ENCODE measurements around the gene CCDC188. TPM values are rescaled to one million over a fixed set of nuclear protein-coding genes. Genes with fewer than 3 reads are reported as not detected.

The CCDC188 gene
- total and polyA plus RNA-seq, 2 of the 8 experiments (the other 6 are each of a cell fraction or from before 2014, with no cell fraction given) = not detected

DNA sequence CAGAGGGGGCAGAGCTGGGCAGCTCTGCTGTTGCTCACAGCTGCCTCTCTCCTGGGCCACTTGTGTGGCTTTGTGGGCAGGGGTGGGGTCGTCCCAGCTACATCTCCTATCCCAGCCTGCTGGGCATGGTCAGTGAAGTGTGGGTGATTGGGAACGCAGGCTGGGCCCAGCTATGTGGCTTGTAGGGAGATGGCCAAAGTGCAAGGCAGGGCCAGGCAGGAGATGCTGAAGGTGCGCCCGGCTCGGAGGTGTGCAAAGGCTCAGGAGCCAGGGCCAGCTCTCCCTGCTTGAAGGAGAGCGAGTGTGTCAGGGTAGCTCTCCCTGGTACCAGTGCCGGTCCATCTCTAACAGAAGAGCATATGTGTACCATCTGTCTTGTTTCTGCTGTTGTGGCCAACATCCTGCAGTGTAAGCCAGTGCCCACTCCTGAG lies 43.4 kb downstream of the CCDC188 start:
- Histone ChIP-seq H3K36me3 (ENCODE audit: control insufficient read depth in 2 of 4, insufficient read depth in 4 of 4, low read length in 3 of 4) (peaks cover 56 to 73% (median 60%) of the 10 kb centered on the region in 4 experiments), H3K18ac (ENCODE audit: extremely low read depth, low read length) (no peak overlapping the region), H3K23ac (ENCODE audit: insufficient read length) (no peak overlapping the region), H3K79me2 (ENCODE audit: control insufficient read depth in 1 of 2, insufficient read depth in 2 of 2, low read length in 2 of 2) (peaks cover 0 to 9% of the 10 kb centered on the region in 2 experiments; a peak in 2 of 4 replicates), H2AK5ac (ENCODE audit: low read depth, low read length) (no peak overlapping the region), H2AFZ (ENCODE audit: low read length) (no peak overlapping the region), H3K4me3 (ENCODE audit: extremely low read depth in 1 of 4, insufficient read depth in 2 of 4, low read depth in 3 of 4, low read length in 4 of 4) (no peak overlapping the region), H4K20me1 (replicated peaks in 1 of 2; ENCODE audit: control insufficient read depth in 1 of 2, insufficient read depth in 2 of 2, low read length in 2 of 2) (peaks cover 17 to 50% of the 10 kb centered on the region in 2 experiments), H4K5ac (ENCODE audit: insufficient read length, low read depth, low read length) (no peak overlapping the region), H3K27ac (ENCODE audit: low read depth, low read length) (no peak overlapping the region), H3K4me2 (ENCODE audit: insufficient read depth in 1 of 2, low read depth in 2 of 2, low read length in 2 of 2) (no peak overlapping the region), H3K23me2 (ENCODE audit: low read depth, low read length) (no peaks in the 10 kb centered on the region), H3K14ac (ENCODE audit: insufficient read length) (no peak overlapping the region), H3K9me3 (ENCODE audit: insufficient read depth in 2 of 2, low read depth in 1 of 2, low read length in 1 of 2) (no peaks in the 10 kb centered on the region), H2BK12ac (ENCODE audit: low read depth, low read length) (no peak overlapping the region), H2BK120ac (replicated peaks; ENCODE audit: low read depth, low read length) (no peak overlapping the region), H2BK5ac (ENCODE audit: low read depth, low read length) (no peak overlapping the region), H3K56ac (replicated peaks; ENCODE audit: insufficient read length, low read depth, low read length) (no peak overlapping the region), H3K4me1 (replicated peaks in 1 of 4; ENCODE audit: control insufficient read depth in 3 of 4, insufficient read depth in 4 of 4, low read length in 3 of 4) (no peaks in the 10 kb centered on the region), H2BK15ac (ENCODE audit: low read length) (no peak overlapping the region), H3K9ac (replicated peaks in 1 of 4; ENCODE audit: extremely low read depth in 1 of 4, low read depth in 3 of 4, low read length in 3 of 4) (no peak overlapping the region), H2BK20ac (ENCODE audit: low read length) (no peak overlapping the region), H4K91ac (replicated peaks; ENCODE audit: insufficient read length, low read length) (no peak overlapping the region), H4K8ac (ENCODE audit: extremely low read depth, insufficient read depth, low read length) (no peak overlapping the region), H3K27me3 (replicated peaks in 1 of 4; ENCODE audit: control insufficient read depth in 3 of 4, extremely low read depth in 1 of 4, insufficient read depth in 3 of 4, low read length in 3 of 4) (no peaks in the 10 kb centered on the region), H3K79me1 (ENCODE audit: low read depth, low read length) (peaks cover 9% of the 10 kb centered on the region), H3K4ac (replicated peaks; ENCODE audit: insufficient read length, low read depth, low read length) (no peak overlapping the region)
- DNase-seq (ENCODE audit: low read depth in 1 of 2, low spot score in 2 of 2) (no peak), FAIRE-seq (no peak)
- 95% methylated on average over 7 of the region's 7 CpGs; no CpG with 5 or more reads in 1 of the 2 experiments for WGBS, 2 experiments (ENCODE audit: extremely low coverage in 1 of 2, insufficient coverage in 1 of 2, insufficient read length in 1 of 2, insufficient replicate concordance in 2 of 2, low coverage in 1 of 2, low lambda C conversion rate in 2 of 2, missing lambda C conversion rate in 1 of 2)
- POLR2A ChIA-PET (ENCODE audit: partially characterized antibody) = interaction anchor here (1.1 to 29.4 kb wide), 7 partner anchors 4 to 133 kb away, joined by 3 to 598 read pairs (median 8); partner anchors contain the start of genes RANBP1 and TRMT2A
- CTCF ChIA-PET (ENCODE audit: partially characterized antibody) = interaction anchor here (0.9 to 3.3 kb wide), 8 partner anchors 9 to 142 kb away, joined by 3 to 16 read pairs (median 3); partner anchors contain the start of gene RANBP1
- TF ChIP-seq JUN (IDR thresholded peaks at IDR 0.05; ENCODE audit: low read depth, low read length) = no peak
- TF ChIP-seq EGR1 (IDR thresholded peaks at IDR 0.05; ENCODE audit: borderline replicate concordance, low read depth, low read length) = no peak
- no peak for TF ChIP-seq RBBP5 (IDR thresholded peaks at IDR 0.05; ENCODE audit: borderline replicate concordance, low read depth, low read length)
- no peak for TF ChIP-seq BACH1 (IDR thresholded peaks at IDR 0.05; ENCODE audit: low read length)
- TF ChIP-seq NANOG (IDR thresholded peaks at IDR 0.05; ENCODE audit: insufficient read depth, low read depth, low read length, poor library complexity, severe bottlenecking) = no peak
- TF ChIP-seq, protein P1, sequence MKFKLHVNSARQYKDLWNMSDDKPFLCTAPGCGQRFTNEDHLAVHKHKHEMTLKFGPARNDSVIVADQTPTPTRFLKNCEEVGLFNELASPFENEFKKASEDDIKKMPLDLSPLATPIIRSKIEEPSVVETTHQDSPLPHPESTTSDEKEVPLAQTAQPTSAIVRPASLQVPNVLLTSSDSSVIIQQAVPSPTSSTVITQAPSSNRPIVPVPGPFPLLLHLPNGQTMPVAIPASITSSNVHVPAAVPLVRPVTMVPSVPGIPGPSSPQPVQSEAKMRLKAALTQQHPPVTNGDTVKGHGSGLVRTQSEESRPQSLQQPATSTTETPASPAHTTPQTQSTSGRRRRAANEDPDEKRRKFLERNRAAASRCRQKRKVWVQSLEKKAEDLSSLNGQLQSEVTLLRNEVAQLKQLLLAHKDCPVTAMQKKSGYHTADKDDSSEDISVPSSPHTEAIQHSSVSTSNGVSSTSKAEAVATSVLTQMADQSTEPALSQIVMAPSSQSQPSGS (IDR thresholded peaks at IDR 0.05; ENCODE audit: low read length) = no peak
- TF ChIP-seq KDM4A (IDR thresholded peaks at IDR 0.05; ENCODE audit: low read depth, low read length, severe bottlenecking) = no peak
- no peak for TF ChIP-seq KDM1A (IDR thresholded peaks at IDR 0.05; ENCODE audit: borderline replicate concordance, low read length)
- no peak for TF ChIP-seq SP2 (IDR thresholded peaks at IDR 0.05; ENCODE audit: low read length)
- TF ChIP-seq, protein P2, sequence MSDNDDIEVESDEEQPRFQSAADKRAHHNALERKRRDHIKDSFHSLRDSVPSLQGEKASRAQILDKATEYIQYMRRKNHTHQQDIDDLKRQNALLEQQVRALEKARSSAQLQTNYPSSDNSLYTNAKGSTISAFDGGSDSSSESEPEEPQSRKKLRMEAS (IDR thresholded peaks at IDR 0.05) = no peak
- no peak for TF ChIP-seq JUND (IDR thresholded peaks at IDR 0.05; ENCODE audit: low read length)
